Ovary (tissue), 3 donors: Measurements from ENCODE around the gene JADE2.

Experiments used
- EP300 ChIP-seq: sonication (generic); formaldehyde crosslinking; IDR thresholded peaks from one replicate; pipeline ENCODE4 v1.6.1; 2017; ENCODE audit warnings: antibody characterized with exemption
- TF ChIP-seq, protein P1 (sequence below), 3 donors: fragments of 450-650 bp in 2 of 3; fragments of 200-600 bp in 1 of 3; IDR thresholded peaks; one replicate each; pipeline versions ENCODE4 v1.5.1 to v1.8.0; 2016 to 2022; ENCODE audit warnings: antibody characterized with exemption in 3 of 3, mild to moderate bottlenecking in 1 of 3
- donor health status: DM: no; HTN: no; CAD: no.

GRCh38 chr5:134590992-134591659, 65.7 kb downstream of the JADE2 start:
- no peak for TF ChIP-seq EP300
- TF ChIP-seq, protein P1, sequence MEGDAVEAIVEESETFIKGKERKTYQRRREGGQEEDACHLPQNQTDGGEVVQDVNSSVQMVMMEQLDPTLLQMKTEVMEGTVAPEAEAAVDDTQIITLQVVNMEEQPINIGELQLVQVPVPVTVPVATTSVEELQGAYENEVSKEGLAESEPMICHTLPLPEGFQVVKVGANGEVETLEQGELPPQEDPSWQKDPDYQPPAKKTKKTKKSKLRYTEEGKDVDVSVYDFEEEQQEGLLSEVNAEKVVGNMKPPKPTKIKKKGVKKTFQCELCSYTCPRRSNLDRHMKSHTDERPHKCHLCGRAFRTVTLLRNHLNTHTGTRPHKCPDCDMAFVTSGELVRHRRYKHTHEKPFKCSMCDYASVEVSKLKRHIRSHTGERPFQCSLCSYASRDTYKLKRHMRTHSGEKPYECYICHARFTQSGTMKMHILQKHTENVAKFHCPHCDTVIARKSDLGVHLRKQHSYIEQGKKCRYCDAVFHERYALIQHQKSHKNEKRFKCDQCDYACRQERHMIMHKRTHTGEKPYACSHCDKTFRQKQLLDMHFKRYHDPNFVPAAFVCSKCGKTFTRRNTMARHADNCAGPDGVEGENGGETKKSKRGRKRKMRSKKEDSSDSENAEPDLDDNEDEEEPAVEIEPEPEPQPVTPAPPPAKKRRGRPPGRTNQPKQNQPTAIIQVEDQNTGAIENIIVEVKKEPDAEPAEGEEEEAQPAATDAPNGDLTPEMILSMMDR (IDR thresholded peaks at IDR 0.05) = no peak
